MM.1S (cell line): ENCODE measurements around the gene CLDN19.

Experiments used
- EZH2phosphoT487 ChIP-seq: fragments of 300-600 bp; sonication (generic); IDR thresholded peaks from 2 replicates; pipeline ENCODE4 v1.6.1; 2018; ENCODE audit warnings: antibody characterized with exemption, low read length
- TF ChIP-seq, protein P1 (sequence below): fragments of 300-600 bp; sonication (generic); IDR thresholded peaks from 2 replicates; pipeline ENCODE4 v1.5.1; 2016; ENCODE audit warnings: antibody characterized with exemption, low read length, mixed read lengths

DNA sequence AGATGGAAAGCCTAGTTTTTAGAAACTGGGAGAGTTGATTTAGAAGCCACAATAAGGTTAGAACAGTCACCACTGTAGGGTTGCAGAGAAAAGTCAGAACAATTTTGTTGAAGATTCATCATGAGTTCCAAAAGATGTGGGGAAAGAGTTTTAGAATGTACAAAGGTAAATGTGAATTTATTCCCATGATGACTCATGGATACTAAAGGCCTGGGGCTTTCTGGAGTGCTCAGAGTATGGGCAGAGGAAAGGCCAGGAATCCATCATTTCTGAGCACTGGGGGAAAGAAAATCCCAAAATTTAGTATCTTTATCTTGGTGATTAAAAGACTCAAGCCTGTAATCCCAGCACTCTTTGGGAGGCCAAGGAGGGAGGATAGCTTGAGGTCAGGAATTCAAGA is 40.0 kb downstream of the CLDN19 start:
- TF ChIP-seq, protein P1, sequence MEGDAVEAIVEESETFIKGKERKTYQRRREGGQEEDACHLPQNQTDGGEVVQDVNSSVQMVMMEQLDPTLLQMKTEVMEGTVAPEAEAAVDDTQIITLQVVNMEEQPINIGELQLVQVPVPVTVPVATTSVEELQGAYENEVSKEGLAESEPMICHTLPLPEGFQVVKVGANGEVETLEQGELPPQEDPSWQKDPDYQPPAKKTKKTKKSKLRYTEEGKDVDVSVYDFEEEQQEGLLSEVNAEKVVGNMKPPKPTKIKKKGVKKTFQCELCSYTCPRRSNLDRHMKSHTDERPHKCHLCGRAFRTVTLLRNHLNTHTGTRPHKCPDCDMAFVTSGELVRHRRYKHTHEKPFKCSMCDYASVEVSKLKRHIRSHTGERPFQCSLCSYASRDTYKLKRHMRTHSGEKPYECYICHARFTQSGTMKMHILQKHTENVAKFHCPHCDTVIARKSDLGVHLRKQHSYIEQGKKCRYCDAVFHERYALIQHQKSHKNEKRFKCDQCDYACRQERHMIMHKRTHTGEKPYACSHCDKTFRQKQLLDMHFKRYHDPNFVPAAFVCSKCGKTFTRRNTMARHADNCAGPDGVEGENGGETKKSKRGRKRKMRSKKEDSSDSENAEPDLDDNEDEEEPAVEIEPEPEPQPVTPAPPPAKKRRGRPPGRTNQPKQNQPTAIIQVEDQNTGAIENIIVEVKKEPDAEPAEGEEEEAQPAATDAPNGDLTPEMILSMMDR: no peak
- TF ChIP-seq EZH2phosphoT487: no peak
